ENCODE measurements around the gene BCL2A1.
"Not testable (repeated sequence)": the region's sequence is repeated elsewhere in the genome, so short reads cannot be mapped to it uniquely, and the experiment has no call there.

GRCh38 chr15:79962921-79963320 is 8.1 kb downstream of the BCL2A1 start:
- TF ChIP-seq, protein P1, sequence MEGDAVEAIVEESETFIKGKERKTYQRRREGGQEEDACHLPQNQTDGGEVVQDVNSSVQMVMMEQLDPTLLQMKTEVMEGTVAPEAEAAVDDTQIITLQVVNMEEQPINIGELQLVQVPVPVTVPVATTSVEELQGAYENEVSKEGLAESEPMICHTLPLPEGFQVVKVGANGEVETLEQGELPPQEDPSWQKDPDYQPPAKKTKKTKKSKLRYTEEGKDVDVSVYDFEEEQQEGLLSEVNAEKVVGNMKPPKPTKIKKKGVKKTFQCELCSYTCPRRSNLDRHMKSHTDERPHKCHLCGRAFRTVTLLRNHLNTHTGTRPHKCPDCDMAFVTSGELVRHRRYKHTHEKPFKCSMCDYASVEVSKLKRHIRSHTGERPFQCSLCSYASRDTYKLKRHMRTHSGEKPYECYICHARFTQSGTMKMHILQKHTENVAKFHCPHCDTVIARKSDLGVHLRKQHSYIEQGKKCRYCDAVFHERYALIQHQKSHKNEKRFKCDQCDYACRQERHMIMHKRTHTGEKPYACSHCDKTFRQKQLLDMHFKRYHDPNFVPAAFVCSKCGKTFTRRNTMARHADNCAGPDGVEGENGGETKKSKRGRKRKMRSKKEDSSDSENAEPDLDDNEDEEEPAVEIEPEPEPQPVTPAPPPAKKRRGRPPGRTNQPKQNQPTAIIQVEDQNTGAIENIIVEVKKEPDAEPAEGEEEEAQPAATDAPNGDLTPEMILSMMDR (IDR thresholded peaks at IDR 0.05; ENCODE audit: low read depth, low read length): not testable (repeated sequence)
- not testable (repeated sequence) for TF ChIP-seq EZH2phosphoT487 (IDR thresholded peaks at IDR 0.05; ENCODE audit: low read depth)
